ENCODE data around the gene ENOX2. TPM values are rescaled to one million over a fixed set of nuclear protein-coding genes. Genes with fewer than 3 reads are reported as not detected.

Gene ENOX2
- total RNA-seq, 1 experiment from 2014 or later, result 12.9 TPM

DNA sequence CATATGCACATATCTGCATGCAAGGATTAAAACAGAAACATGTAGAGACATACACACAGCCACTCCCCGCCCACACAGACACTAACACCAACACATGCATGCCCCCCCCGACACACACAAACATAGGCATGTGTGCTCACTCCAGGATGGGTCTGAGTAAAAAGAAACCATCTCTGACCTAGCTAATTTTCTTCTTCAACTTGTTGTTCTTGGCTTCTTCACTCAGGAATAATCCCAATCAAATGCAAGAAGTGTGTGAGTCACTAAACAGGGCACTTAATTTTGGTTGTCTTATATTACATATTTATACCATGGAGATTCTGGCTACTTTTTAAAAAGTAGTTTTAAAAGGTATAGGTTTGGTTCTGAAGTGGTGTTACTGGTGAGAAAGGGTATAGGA, 28.3 kb downstream of the ENOX2 start:
- BruUV-seq (replicated peaks), result no TSS peak
- Histone ChIP-seq H2AFZ (ENCODE audit: low read depth, low read length, poor library complexity, severe bottlenecking) (no peak overlapping the region), H3K36me3 (ENCODE audit: control insufficient read depth in 1 of 2, insufficient read depth in 2 of 2, low read length in 2 of 2) (no peaks in the 10 kb centered on the region), H3K27me3 (ENCODE audit: insufficient read depth, low read length) (no peaks in the 10 kb centered on the region), H3K9ac (ENCODE audit: low read length) (no peak overlapping the region), H3K9me3 (ENCODE audit: control insufficient read depth in 1 of 2, insufficient read depth in 1 of 2, low read depth in 1 of 2, low read length in 2 of 2) (no peaks in the 10 kb centered on the region), H3K79me2 (ENCODE audit: insufficient read depth, low read length) (no peaks in the 10 kb centered on the region), H3K27ac (ENCODE audit: low read depth, low read length) (no peak overlapping the region), H4K20me1 (ENCODE audit: insufficient read depth) (no peaks in the 10 kb centered on the region), H3K4me1 (ENCODE audit: control insufficient read depth in 1 of 2, insufficient read depth in 2 of 2, low read length in 2 of 2) (peaks cover 0 to 2% of the 10 kb centered on the region in 2 experiments; a peak in 2 of 4 replicates), H3K4me2 (ENCODE audit: low read length) (no peak overlapping the region), H3K4me3 (replicated peaks in 1 of 2; ENCODE audit: low read depth in 1 of 2, low read length in 2 of 2) (no peak overlapping the region), H3K9me2 (ENCODE audit: insufficient read depth) (no peaks in the 10 kb centered on the region)
- ChIA-PET RAD21 (ENCODE audit: low non-redundant PET in 1 of 2, low total read pairs in 2 of 2, uncharacterized antibody in 2 of 2, unreplicated experiment in 2 of 2) (no interaction called here), CTCF (no interaction called here), POLR2A (no interaction called here)
- no peak for TF ChIP-seq FOSL1 (IDR thresholded peaks at IDR 0.05; ENCODE audit: low read depth)
- TF ChIP-seq TCF7L2 (IDR thresholded peaks at IDR 0.05; ENCODE audit: borderline replicate concordance, extremely low read depth, insufficient read depth, insufficient read length), result no peak
- TF ChIP-seq SRF (IDR thresholded peaks at IDR 0.05; ENCODE audit: low read depth), result no peak
- TF ChIP-seq POLR2AphosphoS5 (IDR thresholded peaks at IDR 0.05; ENCODE audit: low read depth, low read length), result no peak
- no peak for TF ChIP-seq ZFX (IDR thresholded peaks at IDR 0.05)
- TF ChIP-seq RAD21 (IDR thresholded peaks at IDR 0.05; ENCODE audit: low read depth), result no peak
- TF ChIP-seq EZH2 (IDR thresholded peaks at IDR 0.05), result no peak
- TF ChIP-seq CEBPB (IDR thresholded peaks at IDR 0.05; ENCODE audit: low read depth), result no peak
- no peak for TF ChIP-seq POLR2A (IDR thresholded peaks at IDR 0.05; ENCODE audit: borderline replicate concordance, extremely low read depth, insufficient read depth, insufficient read length)
- TF ChIP-seq EZH2phosphoT487 (IDR thresholded peaks at IDR 0.05; ENCODE audit: borderline replicate concordance), result no peak
- TF ChIP-seq SIN3A (IDR thresholded peaks at IDR 0.05; ENCODE audit: low read depth), result no peak
- no peak for TF ChIP-seq SP1 (IDR thresholded peaks at IDR 0.05; ENCODE audit: low read depth)
- TF ChIP-seq, protein P1, sequence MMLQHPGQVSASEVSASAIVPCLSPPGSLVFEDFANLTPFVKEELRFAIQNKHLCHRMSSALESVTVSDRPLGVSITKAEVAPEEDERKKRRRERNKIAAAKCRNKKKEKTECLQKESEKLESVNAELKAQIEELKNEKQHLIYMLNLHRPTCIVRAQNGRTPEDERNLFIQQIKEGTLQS (IDR thresholded peaks at IDR 0.05), result no peak
- ATAC-seq (no peak), DNase-seq (ENCODE audit: low read depth, low spot score) (no peak)
- intact Hi-C loops (cut with micrococcal nuclease), result no loop called here

DNA sequence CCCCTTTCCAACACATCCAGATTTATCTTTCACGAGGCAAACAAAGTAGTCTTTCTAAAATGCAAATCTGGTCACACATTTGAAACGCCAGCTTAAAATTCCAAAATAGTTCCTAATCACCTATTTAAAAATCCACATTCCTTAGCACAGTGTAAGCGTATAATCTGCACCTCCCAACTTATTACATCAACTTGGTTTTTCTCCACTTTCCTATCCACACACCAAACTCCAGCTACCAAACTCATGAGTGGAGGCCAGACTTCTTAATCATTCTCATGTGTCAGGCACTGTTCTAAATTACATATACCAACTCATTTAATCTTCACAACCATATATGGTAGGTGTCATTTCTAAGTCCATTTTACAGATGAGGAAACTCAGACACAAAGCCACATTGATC, 33.8 kb downstream of the ENOX2 start:
- intact Hi-C loops (cut with micrococcal nuclease), result no loop called here
- Histone ChIP-seq H3K4me3 (replicated peaks in 1 of 2; ENCODE audit: low read depth in 1 of 2, low read length in 2 of 2) (no peak overlapping the region), H3K27me3 (ENCODE audit: insufficient read depth, low read length) (no peaks in the 10 kb centered on the region), H3K27ac (ENCODE audit: low read depth, low read length) (no peak overlapping the region), H3K9me3 (ENCODE audit: control insufficient read depth in 1 of 2, insufficient read depth in 1 of 2, low read depth in 1 of 2, low read length in 2 of 2) (no peaks in the 10 kb centered on the region), H3K36me3 (ENCODE audit: control insufficient read depth in 1 of 2, insufficient read depth in 2 of 2, low read length in 2 of 2) (no peaks in the 10 kb centered on the region), H3K9me2 (ENCODE audit: insufficient read depth) (no peaks in the 10 kb centered on the region), H3K4me2 (ENCODE audit: low read length) (no peak overlapping the region), H4K20me1 (ENCODE audit: insufficient read depth) (no peaks in the 10 kb centered on the region), H3K4me1 (ENCODE audit: control insufficient read depth in 1 of 2, insufficient read depth in 2 of 2, low read length in 2 of 2) (no peaks in the 10 kb centered on the region), H2AFZ (ENCODE audit: low read depth, low read length, poor library complexity, severe bottlenecking) (no peak overlapping the region), H3K79me2 (ENCODE audit: insufficient read depth, low read length) (no peaks in the 10 kb centered on the region), H3K9ac (ENCODE audit: low read length) (no peak overlapping the region)
- no peak for ATAC-seq
- ChIA-PET POLR2A (no interaction called here), RAD21 (ENCODE audit: low non-redundant PET in 1 of 2, low total read pairs in 2 of 2, uncharacterized antibody in 2 of 2, unreplicated experiment in 2 of 2) (no interaction called here), CTCF (no interaction called here)
- no peak for DNase-seq (ENCODE audit: low read depth, low spot score)
- no TSS peak for BruUV-seq (replicated peaks)
- TF ChIP-seq EGR1 (IDR thresholded peaks at IDR 0.05; ENCODE audit: low read depth), result no peak
- TF ChIP-seq, protein P1 (IDR thresholded peaks at IDR 0.05), result no peak
- no peak for TF ChIP-seq FOSL1 (IDR thresholded peaks at IDR 0.05; ENCODE audit: low read depth)
- no peak for TF ChIP-seq SP1 (IDR thresholded peaks at IDR 0.05; ENCODE audit: low read depth)
- TF ChIP-seq SRF (IDR thresholded peaks at IDR 0.05; ENCODE audit: low read depth), result no peak
- TF ChIP-seq CEBPB (IDR thresholded peaks at IDR 0.05; ENCODE audit: low read depth), result no peak
- no peak for TF ChIP-seq SIN3A (IDR thresholded peaks at IDR 0.05; ENCODE audit: low read depth)
- TF ChIP-seq POLR2AphosphoS5 (IDR thresholded peaks at IDR 0.05; ENCODE audit: low read depth, low read length), result no peak
- TF ChIP-seq ZFX (IDR thresholded peaks at IDR 0.05), result no peak
- no peak for TF ChIP-seq JUND (IDR thresholded peaks at IDR 0.05)
- no peak for TF ChIP-seq YY1 (IDR thresholded peaks at IDR 0.05; ENCODE audit: extremely low read depth, insufficient replicate concordance, low read depth, low read length)

Data from HCT116 (cell line).